Measurements from ENCODE around the gene TEX36. TPM values are rescaled to one million over a fixed set of nuclear protein-coding genes. Genes with fewer than 3 reads are reported as not detected.

The TEX36 gene
- total RNA-seq, 1 experiment from 2014 or later: not detected

DNA sequence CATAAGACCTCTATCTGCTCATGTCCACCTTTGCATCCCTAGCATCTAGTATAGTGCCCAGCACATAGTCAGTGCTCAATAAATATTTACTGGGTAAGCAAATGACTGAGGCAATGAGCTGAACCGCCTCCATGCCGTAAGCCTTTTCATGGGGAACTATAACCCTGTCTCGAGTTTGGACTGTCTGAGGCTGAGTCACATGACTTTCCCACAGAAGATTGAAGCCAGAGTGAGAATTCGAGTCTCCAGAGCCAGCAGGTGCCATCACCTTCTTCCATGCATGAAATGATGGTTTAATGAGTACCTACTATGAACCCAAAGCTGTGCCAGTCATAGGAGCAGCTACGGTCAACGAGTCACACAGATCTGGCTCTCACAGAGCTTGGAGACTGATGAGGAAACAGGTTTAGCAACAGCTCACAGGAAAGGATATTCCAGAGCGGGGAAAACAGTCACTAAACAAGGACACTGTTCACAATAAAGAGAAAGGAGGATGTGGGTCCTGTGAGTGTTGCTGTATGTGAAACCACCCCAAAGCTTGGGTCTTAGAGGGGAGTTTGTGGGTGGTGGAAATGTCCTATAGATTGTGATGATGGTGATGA is 75.2 kb downstream of the TEX36 start:
- Histone ChIP-seq H2BK5ac (ENCODE audit: insufficient read length, low read length) (no peak overlapping the region), H3K56ac (ENCODE audit: insufficient read length, low read depth, low read length) (no peak overlapping the region), H3K14ac (ENCODE audit: insufficient read depth, low read length) (no peak overlapping the region), H3K4me2 (ENCODE audit: insufficient read depth, insufficient read length, low read length) (no peak overlapping the region), H3K4ac (ENCODE audit: low read depth, low read length) (no peak overlapping the region), H2BK12ac (ENCODE audit: insufficient read length, low read depth, low read length) (no peak overlapping the region), H3K79me2 (ENCODE audit: insufficient read depth, low read length) (no peaks in the 10 kb centered on the region), H3K23me2 (ENCODE audit: insufficient read length, low read depth, low read length, poor library complexity, severe bottlenecking) (no peaks in the 10 kb centered on the region), H4K91ac (ENCODE audit: insufficient read length, low read depth, low read length) (no peak overlapping the region), H4K20me1 (ENCODE audit: control insufficient read depth, insufficient read depth, insufficient read length) (no peaks in the 10 kb centered on the region), H2AK5ac (ENCODE audit: insufficient read length, low read length) (no peak overlapping the region), H4K5ac (ENCODE audit: insufficient read length, low read depth, low read length) (no peak overlapping the region), H3K9me3 (ENCODE audit: control insufficient read depth, low read depth, low read length) (no peaks in the 10 kb centered on the region), H2BK20ac (ENCODE audit: low read depth, low read length, poor library complexity, severe bottlenecking) (no peak overlapping the region), H3K23ac (ENCODE audit: insufficient read length, low read depth, low read length) (no peak overlapping the region), H3K4me1 (ENCODE audit: insufficient read depth, low read length) (no peaks in the 10 kb centered on the region), H3K18ac (ENCODE audit: insufficient read length, low read depth, low read length) (no peak overlapping the region), H3K9ac (ENCODE audit: extremely low read depth, insufficient read length, low read length) (no peak overlapping the region), H3K27me3 (ENCODE audit: insufficient read depth, low read length) (no peaks in the 10 kb centered on the region), H3K27ac (ENCODE audit: insufficient read length, low read depth, low read length) (no peak overlapping the region), H2AFZ (ENCODE audit: low read length) (no peak overlapping the region), H2BK120ac (ENCODE audit: low read depth, low read length, poor library complexity, severe bottlenecking) (no peak overlapping the region), H3K79me1 (ENCODE audit: insufficient read depth, low read depth, low read length, poor library complexity, severe bottlenecking) (no peaks in the 10 kb centered on the region), H2BK15ac (ENCODE audit: low read depth, low read length) (no peak overlapping the region), H4K8ac (replicated peaks; ENCODE audit: insufficient read length, low read depth, low read length) (no peak overlapping the region), H3T11ph (ENCODE audit: low read length) (no peak overlapping the region)
- no peak for TF ChIP-seq CTCF (conservative IDR thresholded peaks at IDR 0.05)
- peaks cover 0 to 6% of the 10 kb centered on the region in 2 experiments; a peak in 3 of 5 replicates for H3K9me3 Mint-ChIP-seq
- no peak overlapping the region for H3K4me3 Mint-ChIP-seq
- no peaks in the 10 kb centered on the region for H3K4me1 Mint-ChIP-seq
- H3K36me3 Mint-ChIP-seq (ENCODE audit: insufficient read depth in 1 of 3, low read depth in 3 of 3): no peaks in the 10 kb centered on the region
- WGBS (ENCODE audit: extremely low coverage, insufficient read length, low lambda C conversion rate): no CpG with 5 or more reads among the region's 7 CpGs
- DNase-seq: no peak
- H3K27ac Mint-ChIP-seq: peak overlapping the region in 1 of 3 experiments; percentile 15; a peak in 1 of 7 replicates
- H3K27me3 Mint-ChIP-seq (ENCODE audit: low read depth): peaks cover 2% of the 10 kb centered on the region
